HAP-1 (cell line): Measurements from ENCODE around the gene PLXNA1.

Experiments
- DNase-seq, 2 experiments: peaks; one replicate each; pipeline ENCODE4 v3.0.0-alpha.2; 2016 to 2020; ENCODE audit warnings: low spot score in 2 of 2
- H3K27me3 ChIP-seq: fragments of 250-450 bp; sonication (Bioruptor Pico); 2 replicates; pipeline ENCODE4 v1.5.1; 2020; ENCODE audit warnings: low read depth, mild to moderate bottlenecking, moderate library complexity
- H3K36me3 ChIP-seq: fragments of 250-450 bp; sonication (Bioruptor Pico); replicated peaks from 2 replicates; pipeline ENCODE4 v1.5.1; 2020; ENCODE audit warnings: mild to moderate bottlenecking
- H3K4me1 ChIP-seq: fragments of 250-450 bp; sonication (Bioruptor Pico); 2 replicates; pipeline ENCODE4 v1.5.1; 2020; ENCODE audit warnings: mild to moderate bottlenecking
- H3K4me3 ChIP-seq: fragments of 250-450 bp; sonication (Bioruptor Pico); 2 replicates; pipeline ENCODE4 v1.5.1; 2020; ENCODE audit warnings: mild to moderate bottlenecking, moderate library complexity
- H3K9me3 ChIP-seq: fragments of 250-450 bp; sonication (Bioruptor Pico); 2 replicates; pipeline ENCODE4 v1.5.1; 2020; ENCODE audit warnings: mild to moderate bottlenecking, moderate library complexity
- in situ Hi-C: fragments of 300-500 bp; cut with MboI; formaldehyde crosslinking; loops from 3 replicates; pipeline ENCODE4 v1.14.3; 2020; ENCODE audit warnings: low sequenced_read_pairs, inconsistent platforms, mixed read lengths

PLXNA1 gene

GRCh38 chr3:126945171-126945721 is 37.7 kb upstream of the PLXNA1 start:
- H3K9me3 ChIP-seq = no peaks in the 10 kb centered on the region
- H3K36me3 ChIP-seq = no peaks in the 10 kb centered on the region
- in situ Hi-C loops = no loop called here
- H3K4me1 ChIP-seq = no peaks in the 10 kb centered on the region
- no peak for DNase-seq
- no peak overlapping the region for H3K4me3 ChIP-seq
- H3K27me3 ChIP-seq = no peaks in the 10 kb centered on the region

GRCh38 chr3:126945891-126946290 is 37.0 kb upstream of the PLXNA1 start:
- in situ Hi-C loops = no loop called here
- no peaks in the 10 kb centered on the region for H3K36me3 ChIP-seq
- no peaks in the 10 kb centered on the region for H3K4me1 ChIP-seq
- H3K4me3 ChIP-seq = no peak overlapping the region
- no peaks in the 10 kb centered on the region for H3K9me3 ChIP-seq
- H3K27me3 ChIP-seq = no peaks in the 10 kb centered on the region
- no peak for DNase-seq

DNA sequence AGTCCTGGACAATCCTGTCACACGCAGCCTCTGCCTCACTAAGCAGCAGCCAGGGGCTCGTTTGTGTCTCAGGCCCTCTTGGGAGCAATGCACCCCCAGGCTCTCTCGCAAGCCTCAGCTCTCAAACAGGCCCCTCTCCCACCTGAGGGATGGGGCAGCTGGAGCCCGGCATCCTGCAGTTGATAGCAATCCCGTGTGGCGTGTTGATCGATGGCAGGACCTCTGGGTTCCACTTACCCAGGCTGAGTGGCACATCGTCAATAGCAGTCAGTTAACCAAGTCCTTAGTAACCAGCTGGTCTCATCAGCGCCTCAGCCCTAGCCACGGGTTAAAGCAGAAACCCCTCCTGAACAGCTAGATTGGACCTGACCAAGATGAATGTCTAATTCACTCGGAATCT is 36.5 kb upstream of the PLXNA1 start:
- no peak overlapping the region for H3K4me3 ChIP-seq
- no peaks in the 10 kb centered on the region for H3K4me1 ChIP-seq
- in situ Hi-C loops = no loop called here
- DNase-seq = no peak
- no peaks in the 10 kb centered on the region for H3K27me3 ChIP-seq
- no peaks in the 10 kb centered on the region for H3K9me3 ChIP-seq
- no peaks in the 10 kb centered on the region for H3K36me3 ChIP-seq

GRCh38 chr3:126947429-126947828 is 35.5 kb upstream of the PLXNA1 start:
- H3K36me3 ChIP-seq = no peaks in the 10 kb centered on the region
- no peak overlapping the region for H3K4me3 ChIP-seq
- no peaks in the 10 kb centered on the region for H3K4me1 ChIP-seq
- in situ Hi-C loops = no loop called here
- no peaks in the 10 kb centered on the region for H3K27me3 ChIP-seq
- H3K9me3 ChIP-seq = no peaks in the 10 kb centered on the region
- DNase-seq = no peak

DNA sequence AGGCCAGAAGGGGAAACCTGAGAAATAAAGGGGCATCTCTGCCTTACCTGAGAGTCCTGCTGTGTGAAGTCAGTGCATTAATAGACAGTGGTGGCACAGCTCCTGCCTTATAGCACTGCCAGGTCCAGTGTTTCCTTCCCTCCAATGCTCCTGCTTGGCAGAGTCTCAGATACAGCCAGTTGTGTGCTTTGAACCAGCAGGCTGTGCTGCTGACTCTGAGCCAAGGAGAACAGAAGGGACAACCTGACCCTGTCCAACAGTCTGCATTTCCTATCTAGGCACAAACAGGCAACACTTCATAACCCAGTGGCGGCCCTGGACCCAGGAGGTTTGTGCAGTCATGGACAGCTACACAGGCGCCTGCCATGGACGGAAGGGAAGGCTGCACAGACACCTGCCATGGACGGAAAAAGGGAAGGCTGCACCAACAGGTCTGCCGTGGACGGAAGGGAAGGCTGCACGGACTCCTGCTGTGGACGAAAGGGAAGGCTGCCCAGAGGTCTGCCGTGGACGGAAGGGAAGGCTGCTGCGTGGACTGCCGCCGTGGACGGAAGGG is 33.9 kb upstream of the PLXNA1 start:
- no peaks in the 10 kb centered on the region for H3K36me3 ChIP-seq
- H3K4me1 ChIP-seq = no peaks in the 10 kb centered on the region
- no peaks in the 10 kb centered on the region for H3K9me3 ChIP-seq
- in situ Hi-C loops = no loop called here
- H3K4me3 ChIP-seq = no peak overlapping the region
- no peaks in the 10 kb centered on the region for H3K27me3 ChIP-seq
- DNase-seq = no peak

GRCh38 chr3:126951561-126951960 is 31.4 kb upstream of the PLXNA1 start:
- H3K4me3 ChIP-seq = no peak overlapping the region
- no peak for DNase-seq
- H3K27me3 ChIP-seq = no peaks in the 10 kb centered on the region
- no peaks in the 10 kb centered on the region for H3K9me3 ChIP-seq
- H3K36me3 ChIP-seq = no peaks in the 10 kb centered on the region
- in situ Hi-C loops = no loop called here
- no peaks in the 10 kb centered on the region for H3K4me1 ChIP-seq

DNA sequence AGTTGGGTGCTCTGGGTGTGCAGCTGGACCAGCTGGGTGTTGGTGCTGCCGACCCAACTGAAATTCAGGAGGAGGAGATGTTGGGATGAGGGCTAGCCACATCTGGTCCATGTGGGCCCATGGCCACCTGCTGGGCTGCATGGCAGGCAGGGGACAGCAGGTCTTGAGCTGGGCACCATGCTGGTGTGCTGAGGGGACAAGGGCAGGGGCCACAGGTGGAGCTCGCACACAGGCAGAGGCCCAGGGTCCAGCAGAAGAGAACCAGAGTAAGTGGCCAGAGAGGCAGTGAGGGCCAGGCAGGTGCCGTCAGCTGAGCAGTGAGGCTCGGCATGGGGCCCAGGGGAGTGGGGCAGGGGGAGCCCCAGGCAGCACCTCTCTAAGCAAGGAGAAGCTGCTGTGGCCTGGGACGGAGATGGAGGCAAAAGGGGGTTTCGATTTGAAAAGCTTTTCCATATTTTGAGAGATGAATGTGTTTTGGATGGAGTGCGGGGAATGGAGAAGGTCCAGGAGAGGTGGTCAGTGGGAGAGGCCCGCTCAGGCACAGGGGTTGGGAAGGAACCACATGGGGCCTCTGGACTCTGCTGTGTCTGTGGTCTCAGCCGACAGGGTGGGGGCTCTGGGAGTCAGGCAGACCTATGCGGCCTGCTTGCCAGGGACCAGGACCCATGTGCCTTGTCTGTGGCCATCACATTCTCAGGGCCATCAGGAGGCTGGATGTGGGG is 30.5 kb upstream of the PLXNA1 start:
- DNase-seq = no peak
- no peaks in the 10 kb centered on the region for H3K9me3 ChIP-seq
- no peak overlapping the region for H3K4me3 ChIP-seq
- H3K4me1 ChIP-seq = no peaks in the 10 kb centered on the region
- in situ Hi-C loops = no loop called here
- no peaks in the 10 kb centered on the region for H3K36me3 ChIP-seq
- H3K27me3 ChIP-seq = no peaks in the 10 kb centered on the region

DNA sequence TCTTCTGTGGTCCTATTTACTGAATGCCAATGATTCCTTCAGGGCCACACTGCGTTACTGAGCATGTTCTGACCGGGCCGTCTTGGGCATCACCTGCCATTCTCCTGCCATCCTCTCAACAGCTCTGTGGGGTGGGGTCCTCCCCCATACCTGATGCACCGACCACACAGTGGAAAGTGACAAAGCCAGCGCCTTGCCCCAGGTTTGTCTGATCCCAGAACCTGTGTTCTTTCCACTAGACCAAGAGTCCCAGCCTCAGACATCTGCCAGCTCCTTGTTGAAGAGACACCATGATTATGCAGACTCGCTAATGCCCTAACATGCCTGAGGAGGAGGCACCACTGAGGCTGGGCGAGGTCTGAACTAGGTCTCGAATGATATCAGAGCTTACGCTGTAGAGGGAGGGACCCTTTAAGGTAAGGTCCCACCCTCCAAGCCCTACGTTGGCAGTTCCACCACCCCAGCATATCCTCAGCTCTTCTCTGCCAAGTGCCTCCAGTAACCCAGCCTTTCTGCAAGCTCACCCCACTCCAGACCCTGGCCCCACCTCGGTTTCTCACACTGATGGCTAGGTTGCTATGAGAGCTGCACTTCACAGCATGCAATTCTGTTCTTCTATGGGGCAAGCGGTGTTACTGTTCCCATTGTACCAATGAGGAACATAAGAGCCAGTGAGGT is 29.8 kb upstream of the PLXNA1 start:
- Histone ChIP-seq H3K27me3 (no peaks in the 10 kb centered on the region), H3K9me3 (no peaks in the 10 kb centered on the region), H3K36me3 (no peaks in the 10 kb centered on the region), H3K4me3 (no peak overlapping the region), H3K4me1 (no peaks in the 10 kb centered on the region)
- in situ Hi-C loops = no loop called here
- DNase-seq = no peak

GRCh38 chr3:126954141-126954842 is 28.6 kb upstream of the PLXNA1 start:
- Histone ChIP-seq H3K27me3 (no peaks in the 10 kb centered on the region), H3K4me1 (no peaks in the 10 kb centered on the region), H3K9me3 (no peaks in the 10 kb centered on the region), H3K4me3 (no peak overlapping the region), H3K36me3 (no peaks in the 10 kb centered on the region)
- in situ Hi-C loops = no loop called here
- no peak for DNase-seq

- no peak for DNase-seq
- H3K4me1 ChIP-seq = no peaks in the 10 kb centered on the region
- H3K4me3 ChIP-seq = no peak overlapping the region
- H3K27me3 ChIP-seq = no peaks in the 10 kb centered on the region
- no peaks in the 10 kb centered on the region for H3K36me3 ChIP-seq
- no peaks in the 10 kb centered on the region for H3K9me3 ChIP-seq
- in situ Hi-C loops = no loop called here
Observed at GRCh38 chr3:126955004-126955790, 27.7 kb upstream of the PLXNA1 start.

DNA sequence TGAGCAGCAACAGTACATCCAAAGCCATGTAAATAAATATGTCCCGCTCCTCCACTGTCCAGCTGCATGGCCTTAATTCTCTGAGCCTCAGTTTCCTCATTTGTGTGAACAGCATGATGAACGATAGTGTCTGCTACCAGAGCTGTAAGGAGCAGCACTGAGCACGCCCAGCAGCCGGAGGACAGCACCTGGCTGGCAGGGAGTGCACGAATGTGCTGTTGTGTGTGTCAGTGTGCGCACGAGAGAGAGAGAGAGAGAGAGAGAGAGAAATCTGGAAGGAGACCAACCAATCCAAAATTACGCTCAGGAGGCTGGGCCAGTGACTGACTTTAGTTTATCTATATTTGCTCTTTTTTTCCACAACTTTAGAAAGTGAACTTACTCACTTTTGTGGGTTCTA is 26.6 kb upstream of the PLXNA1 start:
- H3K36me3 ChIP-seq = no peaks in the 10 kb centered on the region
- H3K4me1 ChIP-seq = no peaks in the 10 kb centered on the region
- in situ Hi-C loops = no loop called here
- H3K9me3 ChIP-seq = no peaks in the 10 kb centered on the region
- no peaks in the 10 kb centered on the region for H3K27me3 ChIP-seq
- DNase-seq = no peak
- H3K4me3 ChIP-seq = no peak overlapping the region

GRCh38 chr3:126956866-126957650 is 25.9 kb upstream of the PLXNA1 start:
- Histone ChIP-seq H3K27me3 (no peaks in the 10 kb centered on the region), H3K36me3 (no peaks in the 10 kb centered on the region), H3K4me3 (no peak overlapping the region), H3K4me1 (no peaks in the 10 kb centered on the region), H3K9me3 (no peaks in the 10 kb centered on the region)
- no peak for DNase-seq
- in situ Hi-C loops = no loop called here
